SK-N-SH (cell line): ENCODE measurements around the gene IL17B. TPM values are rescaled to one million over a fixed set of nuclear protein-coding genes. Genes with fewer than 3 reads are reported as not detected.

ENCODE experiments used
- CTCF ChIA-PET: fragments of 300-600, 350-600 bp; formaldehyde crosslinking; extraction: SDS; loops from one replicate; lab custom pipeline; 2021; lab: Yijun Ruan, JAX
- POLR2A ChIA-PET: fragments of 350-600 bp; sonication (Branson Sonifier 250); formaldehyde crosslinking; extraction: SDS; loops from one replicate; lab custom pipeline; 2020; ENCODE audit warnings: antibody characterized with exemption, inconsistent platforms; lab: Yijun Ruan, JAX
- DNase-seq: peaks from one replicate; pipeline ENCODE4 v3.0.0; 2012
- H2AFZ ChIP-seq: fragments of 200-600 bp; sonication (generic); 2 replicates; pipeline ENCODE4 v1.8.1; 2016; ENCODE audit warnings: antibody characterized with exemption, mild to moderate bottlenecking, low read depth
- H3F3A ChIP-seq: fragments of 200-600 bp; sonication (generic); replicated peaks from 2 replicates; pipeline ENCODE3; 2016; ENCODE audit warnings: antibody characterized with exemption, mild to moderate bottlenecking; ENCODE audit not compliant: insufficient read depth
- H3K27ac ChIP-seq, 2 experiments: fragments of 200-500 bp in 1 of 2; fragments of 200-600 bp in 1 of 2; sonication (Bioruptor generic) in 1 of 2; sonication (generic), shearing (Covaris generic) in 1 of 2; 2 replicates each; pipeline versions ENCODE4 v1.5.1 to v1.6.1; 2014 to 2016; ENCODE audit warnings: low read depth in 2 of 2, inconsistent platforms in 1 of 2, low read length in 1 of 2, mild to moderate bottlenecking in 1 of 2, mixed read lengths in 1 of 2
- H3K27me3 ChIP-seq: fragments of 200-600 bp; sonication (generic), shearing (Covaris generic); 2 replicates; pipeline ENCODE4 v1.6.1; 2016; ENCODE audit warnings: mixed run types; ENCODE audit not compliant: insufficient read depth
- H3K36me3 ChIP-seq, 2 experiments: fragments of 200-500 bp in 1 of 2; fragments of 200-600 bp in 1 of 2; sonication (Bioruptor generic) in 1 of 2; sonication (generic) in 1 of 2; replicated peaks in 1 of 2; 2 replicates each; pipeline versions ENCODE3 to v1.5.1; 2014 to 2016; ENCODE audit warnings: low read length in 1 of 2, mild to moderate bottlenecking in 1 of 2; ENCODE audit not compliant: insufficient read depth in 2 of 2, control insufficient read depth in 1 of 2
- H3K4me1 ChIP-seq, 2 experiments: fragments of 200-500 bp in 1 of 2; fragments of 200-600 bp in 1 of 2; sonication (Bioruptor generic) in 1 of 2; sonication (generic), shearing (Covaris generic) in 1 of 2; 2 replicates each; pipeline versions ENCODE4 v1.5.1 to v1.6.1; 2014 to 2016; ENCODE audit warnings: low read depth in 1 of 2, low read length in 1 of 2, mixed run types in 1 of 2; ENCODE audit not compliant: insufficient read depth in 2 of 2, control insufficient read depth in 1 of 2
- H3K4me2 ChIP-seq: fragments of 200-600 bp; sonication (generic), shearing (Covaris generic); 2 replicates; pipeline ENCODE4 v1.6.1; 2017; ENCODE audit warnings: mixed run types
- H3K4me3 ChIP-seq, 2 experiments: fragments of 200-500 bp in 1 of 2; fragments of 200-600 bp in 1 of 2; sonication (Bioruptor generic) in 1 of 2; sonication (generic), shearing (Covaris generic) in 1 of 2; 2 replicates each; pipeline versions ENCODE4 v1.5.1 to v1.8.1; 2014 to 2016; ENCODE audit warnings: low read depth in 2 of 2, inconsistent platforms in 1 of 2, low read length in 1 of 2, mild to moderate bottlenecking in 1 of 2, mixed read lengths in 1 of 2, moderate library complexity in 1 of 2
- H3K79me2 ChIP-seq: fragments of 200-600 bp; sonication (generic); 2 replicates; pipeline ENCODE4 v1.8.1; 2017; ENCODE audit warnings: mild to moderate bottlenecking; ENCODE audit not compliant: insufficient read depth
- H3K9ac ChIP-seq: fragments of 200-600 bp; sonication (generic); 2 replicates; pipeline ENCODE4 v1.6.1; 2017; ENCODE audit warnings: mixed run types
- H3K9me2 ChIP-seq: fragments of 200-600 bp; sonication (generic); 2 replicates; pipeline ENCODE4 v1.6.1; 2017; ENCODE audit warnings: mixed run types
- H3K9me3 ChIP-seq: fragments of 200-600 bp; sonication (generic); 2 replicates; pipeline ENCODE4 v1.6.1; 2017; ENCODE audit warnings: mixed run types, mild to moderate bottlenecking, moderate library complexity
- H4K20me1 ChIP-seq: fragments of 200-600 bp; sonication (generic); 2 replicates; pipeline ENCODE4 v1.6.1; 2017; ENCODE audit warnings: mild to moderate bottlenecking, mixed run types; ENCODE audit not compliant: insufficient read depth
- CHD2 ChIP-seq: fragments of 150-350 bp; IDR thresholded peaks from 2 replicates; pipeline ENCODE4 v1.6.1; 2018; ENCODE audit warnings: low read length; ENCODE audit not compliant: partially characterized antibody
- EP300 ChIP-seq, 2 experiments: IDR thresholded peaks; 2 replicates each; pipeline versions ENCODE4 v1.4.0 to v1.6.1; 2012; ENCODE audit warnings: borderline replicate concordance in 1 of 2, low read depth in 1 of 2, low read length in 1 of 2
- EZH2phosphoT487 ChIP-seq: fragments of 200-600 bp; sonication (generic); IDR thresholded peaks from 2 replicates; pipeline ENCODE4 v1.6.1; 2017; ENCODE audit warnings: low read depth, mixed run types, mild to moderate bottlenecking, antibody characterized with exemption, moderate library complexity, borderline replicate concordance
- FOSL2 ChIP-seq: IDR thresholded peaks from 2 replicates; pipeline ENCODE4 v1.4.0; 2012; ENCODE audit warnings: low read depth, mild to moderate bottlenecking, moderate library complexity, borderline replicate concordance
- FOXM1 ChIP-seq: IDR thresholded peaks from 2 replicates; pipeline ENCODE4 v1.4.0; 2012; ENCODE audit warnings: low read depth, mild to moderate bottlenecking
- GATA2 ChIP-seq: sonication (generic); formaldehyde crosslinking; IDR thresholded peaks from 2 replicates; pipeline ENCODE4 v1.5.0; 2020; ENCODE audit warnings: mild to moderate bottlenecking, missing genetic modification reagents
- MAX ChIP-seq: IDR thresholded peaks from 2 replicates; pipeline ENCODE4 v1.4.0; 2012; ENCODE audit warnings: low read depth
- MEF2A ChIP-seq: IDR thresholded peaks from 2 replicates; pipeline ENCODE4 v1.4.0; 2012; ENCODE audit warnings: low read depth, borderline replicate concordance
- NRF1 ChIP-seq: IDR thresholded peaks from 2 replicates; pipeline ENCODE4 v1.6.1; 2012; ENCODE audit warnings: low read depth, mild to moderate bottlenecking, low read length
- RAD21 ChIP-seq: IDR thresholded peaks from 2 replicates; pipeline ENCODE4 v1.6.1; 2012; ENCODE audit warnings: mild to moderate bottlenecking, low read length
- RCOR1 ChIP-seq: fragments of 150-350 bp; IDR thresholded peaks from 2 replicates; pipeline ENCODE4 v1.6.1; 2017; ENCODE audit warnings: antibody characterized with exemption, low read length
- RFX5 ChIP-seq: IDR thresholded peaks from 2 replicates; pipeline ENCODE4 v1.6.1; 2012; ENCODE audit warnings: mild to moderate bottlenecking, improper control_type of control experiment, low read length
- SIN3A ChIP-seq: IDR thresholded peaks from 2 replicates; pipeline ENCODE4 v1.6.1; 2012; ENCODE audit warnings: low read depth, mild to moderate bottlenecking, low read length, moderate library complexity, borderline replicate concordance
- SMC3 ChIP-seq: IDR thresholded peaks from 2 replicates; pipeline ENCODE4 v1.6.1; 2012; ENCODE audit warnings: low read depth, low read length, improper control_type of control experiment
- TEAD4 ChIP-seq: IDR thresholded peaks from 2 replicates; pipeline ENCODE4 v1.4.0; 2012; ENCODE audit warnings: mild to moderate bottlenecking, borderline replicate concordance; ENCODE audit not compliant: insufficient read depth
- YY1 ChIP-seq: IDR thresholded peaks from 2 replicates; pipeline ENCODE4 v1.4.0; 2012; ENCODE audit warnings: low read depth, mild to moderate bottlenecking
- ZBTB33 ChIP-seq: IDR thresholded peaks from 2 replicates; pipeline ENCODE4 v1.4.0; 2012; ENCODE audit warnings: low read depth, borderline replicate concordance
- WGBS: methylation state at CpG from one replicate; pipeline ENCODE4 v1.1.6; 2017; ENCODE audit warnings: low lambda C conversion rate; 5-methylcytosine and 5-hydroxymethylcytosine counted together
- polyA plus RNA-seq, 3 experiments: library from polyadenylated mRNA; depleted of rRNA; stranded (reverse); fragments of >200 nt; gene quantifications; 2 replicates each; pipeline ENCODE4 v1.2.3, GENCODE V29; 2012
- TF ChIP-seq, protein P1 (sequence below): IDR thresholded peaks from 2 replicates; pipeline ENCODE4; 2012
- TF ChIP-seq, protein P2 (sequence below): IDR thresholded peaks from 2 replicates; pipeline ENCODE4 v1.4.0; 2012; ENCODE audit warnings: low read depth, borderline replicate concordance

Gene IL17B
- polyA plus RNA-seq, 1 of the 3 experiments (the other 2 are of a cell fraction) = 0.16 TPM

GRCh38 chr5:149392718-149393117 lies 13.6 kb upstream of the IL17B start:
- TF ChIP-seq SMC3 = no peak
- TF ChIP-seq, protein P1, sequence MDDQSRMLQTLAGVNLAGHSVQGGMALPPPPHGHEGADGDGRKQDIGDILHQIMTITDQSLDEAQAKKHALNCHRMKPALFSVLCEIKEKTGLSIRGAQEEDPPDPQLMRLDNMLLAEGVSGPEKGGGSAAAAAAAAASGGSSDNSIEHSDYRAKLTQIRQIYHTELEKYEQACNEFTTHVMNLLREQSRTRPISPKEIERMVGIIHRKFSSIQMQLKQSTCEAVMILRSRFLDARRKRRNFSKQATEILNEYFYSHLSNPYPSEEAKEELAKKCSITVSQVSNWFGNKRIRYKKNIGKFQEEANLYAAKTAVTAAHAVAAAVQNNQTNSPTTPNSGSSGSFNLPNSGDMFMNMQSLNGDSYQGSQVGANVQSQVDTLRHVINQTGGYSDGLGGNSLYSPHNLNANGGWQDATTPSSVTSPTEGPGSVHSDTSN = no peak
- no peak for TF ChIP-seq FOSL2
- no peak for TF ChIP-seq GATA2 (CRISPR knock-in tag)
- TF ChIP-seq MEF2A = no peak
- no peak for TF ChIP-seq SIN3A
- no peak for TF ChIP-seq TEAD4
- TF ChIP-seq YY1 = no peak
- TF ChIP-seq FOXM1 = no peak
- no peak for TF ChIP-seq EZH2phosphoT487
- no peak for TF ChIP-seq RCOR1
- no peak for TF ChIP-seq EP300 (IDR thresholded peaks at IDR 0.05; ENCODE audit: borderline replicate concordance in 1 of 2, low read depth in 1 of 2, low read length in 1 of 2)
- TF ChIP-seq CHD2 = no peak
- no peaks in the 10 kb centered on the region for H3K9me2 ChIP-seq
- DNase-seq = no peak
- no peaks in the 10 kb centered on the region for H3K27me3 ChIP-seq
- no peak overlapping the region for H3K9ac ChIP-seq
- POLR2A ChIA-PET = no interaction called here
- no peaks in the 10 kb centered on the region for H3K36me3 ChIP-seq
- CTCF ChIA-PET = interaction anchor here (0.8 to 41.4 kb wide), 4 partner anchors 10 to 42 kb away, joined by 4 to 1751 read pairs (median 6); no protein-coding TSS in a partner anchor
- no peaks in the 10 kb centered on the region for H3K79me2 ChIP-seq
- H3K4me2 ChIP-seq = no peak overlapping the region
- H3F3A ChIP-seq = peaks cover 7% of the 10 kb centered on the region
- no peak overlapping the region for H3K27ac ChIP-seq
- H2AFZ ChIP-seq = no peak overlapping the region
- WGBS = 79% methylated on average over 19 of the region's 19 CpGs
- no peaks in the 10 kb centered on the region for H4K20me1 ChIP-seq
- H3K4me3 ChIP-seq = no peak overlapping the region
- no peaks in the 10 kb centered on the region for H3K9me3 ChIP-seq
- H3K4me1 ChIP-seq = peaks cover 0 to 3% of the 10 kb centered on the region in 2 experiments; a peak in 2 of 4 replicates

GRCh38 chr5:149391524-149391923 lies 12.4 kb upstream of the IL17B start:
- Histone ChIP-seq H3K4me2 (no peak overlapping the region), H3K4me1 (peaks cover 0 to 4% of the 10 kb centered on the region in 2 experiments; a peak in 2 of 4 replicates), H4K20me1 (no peaks in the 10 kb centered on the region), H3K36me3 (no peaks in the 10 kb centered on the region), H3F3A (peaks cover 7% of the 10 kb centered on the region), H3K27ac (no peak overlapping the region), H3K9me2 (no peaks in the 10 kb centered on the region), H3K9me3 (no peaks in the 10 kb centered on the region), H3K27me3 (no peaks in the 10 kb centered on the region), H2AFZ (no peak overlapping the region), H3K79me2 (no peaks in the 10 kb centered on the region), H3K4me3 (no peak overlapping the region), H3K9ac (no peak overlapping the region)
- TF ChIP-seq NRF1 (no peak), RAD21 (no peak), MAX (no peak), RFX5 (no peak), ZBTB33 (no peak), MEF2A (no peak), RCOR1 (no peak)
- TF ChIP-seq, protein P2, sequence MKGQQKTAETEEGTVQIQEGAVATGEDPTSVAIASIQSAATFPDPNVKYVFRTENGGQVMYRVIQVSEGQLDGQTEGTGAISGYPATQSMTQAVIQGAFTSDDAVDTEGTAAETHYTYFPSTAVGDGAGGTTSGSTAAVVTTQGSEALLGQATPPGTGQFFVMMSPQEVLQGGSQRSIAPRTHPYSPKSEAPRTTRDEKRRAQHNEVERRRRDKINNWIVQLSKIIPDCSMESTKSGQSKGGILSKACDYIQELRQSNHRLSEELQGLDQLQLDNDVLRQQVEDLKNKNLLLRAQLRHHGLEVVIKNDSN = no peak
- TF ChIP-seq, protein P1 = no peak
- DNase-seq = no peak
- ChIA-PET POLR2A (no interaction called here), CTCF (interaction anchor here (0.9 to 41.4 kb wide), 2 partner anchors 9 to 32 kb away, joined by 5 to 1751 read pairs; no protein-coding TSS in a partner anchor)
- WGBS = 78% methylated on average over 3 of the region's 6 CpGs
